Adrenal gland (tissue), 12 donors: Measurements from ENCODE around the gene PPARGC1A. TPM values are rescaled to one million over a fixed set of nuclear protein-coding genes. Genes with fewer than 3 reads are reported as not detected.

Experiments used
- DNase-seq, 7 donors: peaks; one replicate each; pipeline ENCODE4 v3.0.0-alpha.2; 2019 to 2020
- H3K27ac ChIP-seq, 5 donors: fragments of 200-600 bp; sonication (generic) in 4 of 5; 1 replicate in 3 of 5; 2 replicates in 2 of 5; pipeline versions ENCODE4 v1.5.1 to v1.8.0; 2016 to 2020; ENCODE audit warnings: mild to moderate bottlenecking in 1 of 5
- H3K27me3 ChIP-seq: fragments of 200-600 bp; 2 replicates; pipeline ENCODE4 v1.8.0; 2021
- H3K36me3 ChIP-seq, 2 donors: fragments of 200-600 bp; replicated peaks in 1 of 2; 1 replicate in 1 of 2; 2 replicates in 1 of 2; pipeline versions ENCODE4 v1.5.1 to v1.8.0; 2018 to 2022
- H3K4me1 ChIP-seq, 2 donors: fragments of 200-600 bp; replicated peaks in 1 of 2; 1 replicate in 1 of 2; 2 replicates in 1 of 2; pipeline versions ENCODE4 v1.5.1 to v1.8.0; 2018 to 2021
- H3K4me3 ChIP-seq, 4 donors: fragments of 200-600 bp; sonication (generic) in 3 of 4; one replicate each; pipeline ENCODE4 v1.5.1; 2016 to 2018
- H3K9me3 ChIP-seq, 3 donors: fragments of 200-600 bp; sonication (generic) in 1 of 3; replicated peaks in 1 of 3; 1 replicate in 2 of 3; 2 replicates in 1 of 3; pipeline versions ENCODE4 v1.5.1 to v1.8.0; 2016 to 2021
- CTCF ChIP-seq, 6 experiments: fragments of 450-650 bp in 4 of 6; fragments of 200-600 bp in 2 of 6; sonication (generic) in 1 of 6; IDR thresholded peaks; 1 replicate in 5 of 6; 2 replicates in 1 of 6; pipeline versions ENCODE4 v1.5.1 to v1.8.0; 2016 to 2021; ENCODE audit warnings: antibody characterized with exemption in 6 of 6, mild to moderate bottlenecking in 2 of 6, moderate library complexity in 1 of 6
- POLR2A ChIP-seq, 2 donors: fragments of 450-650 bp; IDR thresholded peaks; one replicate each; pipeline ENCODE4 v1.6.1; 2017; ENCODE audit warnings: antibody characterized with exemption in 2 of 2, mild to moderate bottlenecking in 2 of 2, moderate library complexity in 1 of 2
- WGBS, 4 donors: extraction: QIAGEN DNeasy Blood & Tissue Kit in 2 of 4; methylation state at CpG; one replicate each; pipeline versions ENCODE4 v1.1.5 to v1.1.7; 2013 to 2017; 5-methylcytosine and 5-hydroxymethylcytosine counted together
- intact Hi-C, 2 donors: fragments of 100-400 bp; cut with DNase I; formaldehyde crosslinking; loops; one replicate each; pipeline versions ENCODE4 v1.14.1 to v1.15.0; 2022 to 2023
- polyA plus RNA-seq, 3 donors: library from polyadenylated mRNA; stranded (reverse); fragments of 200-250 nt in 2 of 3; fragments of 350-450 nt in 1 of 3; fragmentation: Illumina TruSeq in 1 of 3; extraction: RNeasy Lipid Tissue Mini Kit (QIAGEN cat#74804) in 1 of 3; gene quantifications; one replicate each; pipeline ENCODE4 v1.2.3, GENCODE V29; 2013 to 2014
- total RNA-seq, 9 donors: library from RNA; depleted of rRNA in 4 of 9; stranded (reverse); fragments of >200 nt in 4 of 9; fragments of 120-200 nt in 1 of 9; fragmentation: NEBNext Ultra II Directional in 1 of 9; extraction: Animal tissue kit (Norgen Biotek cat#: 25700) in 1 of 9; gene quantifications; one replicate each; pipeline versions ENCODE4 v1.1.0 to v1.2.4, GENCODE V29; 2013 to 2023
- donor health status: healthy with polysubstance abuse.
- donor health status: Bipolar disorder and iron deficiency.
- donor health status: DM: yes; HTN: yes; CAD: no.
- donor health status: DM: no; HTN: no; CAD: no.
- donor health status: DM: no; HTN: no; CAD: no.
- donor health status: DM: yes; HTN: yes; CAD: no.

PPARGC1A gene
- total and polyA plus RNA-seq, 12 donors = 1.6 to 14.3 (median 5.5) TPM

- Histone ChIP-seq H3K4me3 (no peak overlapping the region), H3K4me1 (peaks cover 0 to 15% of the 10 kb centered on the region in 2 donors), H3K9me3 (no peaks in the 10 kb centered on the region), H3K27ac (no peak overlapping the region), H3K36me3 (no peaks in the 10 kb centered on the region), H3K27me3 (no peaks in the 10 kb centered on the region)
- 85 to 98% (median 92%) methylated on average over 2 of the region's 2 CpGs for WGBS, 4 donors
- TF ChIP-seq POLR2A (IDR thresholded peaks at IDR 0.05) = no peak
- TF ChIP-seq CTCF (IDR thresholded peaks at IDR 0.05) = no peak
- DNase-seq = no peak
- intact Hi-C loops = no loop called here
Observed at GRCh38 chr4:23874536-23874901, 15.3 kb downstream of the PPARGC1A start.

- Histone ChIP-seq H3K36me3 (no peaks in the 10 kb centered on the region), H3K9me3 (no peaks in the 10 kb centered on the region), H3K27ac (no peak overlapping the region), H3K4me1 (peaks cover 0 to 13% of the 10 kb centered on the region in 2 donors), H3K4me3 (no peak overlapping the region), H3K27me3 (no peaks in the 10 kb centered on the region)
- DNase-seq = no peak
- TF ChIP-seq POLR2A (IDR thresholded peaks at IDR 0.05) = no peak
- no peak for TF ChIP-seq CTCF (IDR thresholded peaks at IDR 0.05)
- intact Hi-C loops = no loop called here
- WGBS, 4 donors = 77 to 80% (median 78%) methylated on average over 7 of the region's 7 CpGs
Observed at GRCh38 chr4:23873717-23874535, 15.9 kb downstream of the PPARGC1A start.

- no peaks in the 10 kb centered on the region for H3K4me1 ChIP-seq
- no peak overlapping the region for H3K4me3 ChIP-seq
- intact Hi-C loops = no loop called here
- 82 to 87% (median 86%) methylated on average over 2 of the region's 2 CpGs for WGBS, 4 donors
- no peak for TF ChIP-seq CTCF (IDR thresholded peaks at IDR 0.05)
- no peak for TF ChIP-seq POLR2A (IDR thresholded peaks at IDR 0.05)
- no peak overlapping the region for H3K27ac ChIP-seq
- no peaks in the 10 kb centered on the region for H3K27me3 ChIP-seq
- no peaks in the 10 kb centered on the region for H3K9me3 ChIP-seq
- no peaks in the 10 kb centered on the region for H3K36me3 ChIP-seq
- no peak for DNase-seq
Observed at GRCh38 chr4:23871426-23871825, 18.4 kb downstream of the PPARGC1A start.

GRCh38 chr4:23866450-23867075 lies 23.3 kb downstream of the PPARGC1A start:
- H3K4me3 ChIP-seq = no peak overlapping the region
- no peak for DNase-seq
- H3K27ac ChIP-seq = no peak overlapping the region
- intact Hi-C loops = no loop called here
- H3K36me3 ChIP-seq = no peaks in the 10 kb centered on the region
- no peaks in the 10 kb centered on the region for H3K9me3 ChIP-seq
- no peaks in the 10 kb centered on the region for H3K27me3 ChIP-seq
- TF ChIP-seq CTCF (IDR thresholded peaks at IDR 0.05) = no peak
- TF ChIP-seq POLR2A (IDR thresholded peaks at IDR 0.05) = no peak
- WGBS, 4 donors = 84 to 92% (median 89%) methylated on average over 11 of the region's 11 CpGs
- no peaks in the 10 kb centered on the region for H3K4me1 ChIP-seq
